SH-SY5Y (cell line): ENCODE data around the gene PCSK4.

Experiments
- GATA2 ChIP-seq: IDR thresholded peaks from 2 replicates; pipeline ENCODE4 v1.6.1; 2011; ENCODE audit warnings: mild to moderate bottlenecking, low read depth, low read length
- GATA3 ChIP-seq: IDR thresholded peaks from 2 replicates; pipeline ENCODE4 v1.6.1; 2011; ENCODE audit warnings: low read depth, mild to moderate bottlenecking, low read length, moderate library complexity

PCSK4 gene

GRCh38 chr19:1524287-1524971 lies 34.3 kb upstream of the PCSK4 start:
- TF ChIP-seq GATA2 (no peak), GATA3 (no peak)

GRCh38 chr19:1523412-1524286 lies 33.5 kb upstream of the PCSK4 start, which contains the start of gene PLK5:
Gene PLK5, plus strand, starts transcription at chr19:1524077. Its CDS starts 2,920 bp downstream, at chr19:1526997.
- TF ChIP-seq GATA3 (no peak), GATA2 (no peak)

- TF ChIP-seq GATA3: no peak
- TF ChIP-seq GATA2: no peak
These were observed 32.7 kb upstream of the PCSK4 start for GRCh38 chr19:1522838-1523237.

- no peak for TF ChIP-seq GATA2
- TF ChIP-seq GATA3: no peak
These were observed 31.9 kb upstream of the PCSK4 start for GRCh38 chr19:1522061-1522460.

- TF ChIP-seq GATA2: no peak
- no peak for TF ChIP-seq GATA3
These were observed 31.5 kb upstream of the PCSK4 start for GRCh38 chr19:1521636-1522035.

GRCh38 chr19:1520203-1520780 lies 30.1 kb upstream of the PCSK4 start:
- TF ChIP-seq GATA2 (no peak), GATA3 (no peak)

- TF ChIP-seq GATA3 (no peak), GATA2 (no peak)
These were observed 28.3 kb upstream of the PCSK4 start for GRCh38 chr19:1518471-1518870.

- TF ChIP-seq GATA2: no peak
- no peak for TF ChIP-seq GATA3
These were observed 26.2 kb upstream of the PCSK4 start for GRCh38 chr19:1516395-1516753.

GRCh38 chr19:1514986-1515721 lies 25.0 kb upstream of the PCSK4 start:
- TF ChIP-seq GATA3 (no peak), GATA2 (no peak)

GRCh38 chr19:1514295-1514661 lies 24.1 kb upstream of the PCSK4 start:
- TF ChIP-seq GATA3: no peak
- no peak for TF ChIP-seq GATA2

- TF ChIP-seq GATA3 (no peak), GATA2 (no peak)
These were observed 23.5 kb upstream of the PCSK4 start for GRCh38 chr19:1513499-1514294.

GRCh38 chr19:1512671-1513498 lies 22.7 kb upstream of the PCSK4 start, which contains the start of gene ADAMTSL5:
Gene ADAMTSL5, minus strand, starts transcription at chr19:1513019. Its CDS starts 2,076 bp downstream, at chr19:1510943.
- TF ChIP-seq GATA3: no peak
